Brain pericyte (primary cell): Measurements from ENCODE around the gene RAB22A.

Experiments used
- DNase-seq: peaks from one replicate; pipeline ENCODE4 v3.0.0-alpha.2; 2012; ENCODE audit warnings: low read depth, low spot score

Gene RAB22A

DNA sequence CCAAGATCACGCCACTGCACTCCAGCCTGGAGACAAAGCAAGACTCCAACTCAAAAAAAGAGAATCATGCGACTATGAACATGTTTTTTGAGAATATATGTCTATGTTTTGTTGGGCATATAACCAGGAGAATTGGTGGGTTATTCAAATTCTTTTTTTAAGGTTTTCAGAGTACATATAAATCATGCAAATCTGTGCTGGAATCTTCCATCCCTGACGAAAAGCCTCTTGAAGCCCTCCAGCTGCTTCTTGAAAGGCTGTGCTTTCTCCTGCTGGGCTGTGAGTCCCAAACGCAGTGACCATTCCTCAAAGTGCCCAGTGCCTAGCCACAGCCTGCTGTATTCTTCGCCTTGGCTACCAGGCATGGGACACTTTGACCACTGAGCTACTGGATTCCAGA lies 9.2 kb upstream of the RAB22A start:
- DNase-seq = no peak

DNA sequence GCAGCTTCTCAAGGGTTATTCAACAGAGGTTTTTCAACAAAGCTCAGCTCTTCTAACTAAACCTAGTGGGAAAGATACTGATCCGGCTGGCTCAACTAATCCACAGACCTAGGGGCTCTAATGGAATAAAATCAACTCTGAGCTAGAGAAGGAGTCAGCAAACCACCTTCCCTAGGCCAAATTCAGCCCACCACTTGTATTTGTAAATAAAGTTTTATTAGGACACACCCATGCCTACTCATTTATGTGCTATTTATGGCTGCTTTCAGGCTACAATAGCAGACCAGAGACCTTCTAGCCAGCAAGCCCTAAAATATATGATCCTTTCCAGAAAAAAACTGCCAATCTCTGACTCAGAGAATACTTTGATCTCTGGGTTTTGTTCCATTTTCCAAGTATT lies 6.0 kb upstream of the RAB22A start:
- no peak for DNase-seq

GRCh38 chr20:58305061-58305460 lies 4.5 kb upstream of the RAB22A start:
- DNase-seq = no peak

- DNase-seq = no peak
Measured at GRCh38 chr20:58306421-58307261, 2.9 kb upstream of the RAB22A start.

DNA sequence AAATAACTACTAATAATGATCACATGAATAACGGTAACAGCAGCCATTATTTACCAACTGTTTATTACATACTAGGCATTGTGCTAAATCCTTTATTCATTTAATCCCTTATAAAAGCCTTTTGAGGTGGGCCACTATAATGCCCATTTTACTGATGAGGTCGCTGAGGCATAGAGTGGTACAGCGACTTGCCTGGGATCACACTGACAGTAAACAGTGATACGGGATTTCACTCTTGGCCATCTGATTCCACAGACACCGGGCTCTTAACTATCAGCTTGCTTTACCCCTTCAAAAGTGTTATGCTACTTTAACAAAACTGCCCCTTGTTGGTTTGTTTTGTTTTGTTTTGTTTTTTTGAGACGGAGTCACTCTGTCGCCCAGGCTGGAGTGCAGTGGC lies 2.2 kb upstream of the RAB22A start:
- DNase-seq = no peak

GRCh38 chr20:58308290-58308679 lies 1.2 kb upstream of the RAB22A start:
- DNase-seq = no peak

- no peak for DNase-seq
Measured at GRCh38 chr20:58308680-58309527, 611 bp upstream of the RAB22A start.

- no peak for DNase-seq
Measured at GRCh38 chr20:58310291-58310782, 822 bp downstream of the RAB22A start.

- DNase-seq = no peak
Measured at GRCh38 chr20:58312836-58313235, 3.3 kb downstream of the RAB22A start.

DNA sequence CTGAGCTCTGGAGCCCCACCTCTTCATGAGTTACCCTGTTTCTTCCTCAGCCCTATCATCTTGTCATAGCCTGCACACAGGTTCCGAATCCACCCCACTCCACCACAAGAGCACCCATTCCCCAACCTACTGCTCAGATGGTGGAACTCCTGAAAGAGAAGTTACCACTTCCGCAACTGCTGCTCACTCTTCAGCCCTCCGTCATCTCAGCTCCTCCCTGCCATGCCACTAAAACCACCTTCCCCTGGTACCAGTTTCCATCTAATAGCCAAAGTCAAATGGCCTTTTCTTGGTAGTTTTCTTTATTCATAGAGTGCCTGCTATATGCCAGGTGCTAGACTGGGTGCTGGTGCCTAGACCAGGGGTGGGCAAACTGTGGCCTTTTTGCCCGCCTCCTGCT lies 3.9 kb downstream of the RAB22A start:
- no peak for DNase-seq

DNA sequence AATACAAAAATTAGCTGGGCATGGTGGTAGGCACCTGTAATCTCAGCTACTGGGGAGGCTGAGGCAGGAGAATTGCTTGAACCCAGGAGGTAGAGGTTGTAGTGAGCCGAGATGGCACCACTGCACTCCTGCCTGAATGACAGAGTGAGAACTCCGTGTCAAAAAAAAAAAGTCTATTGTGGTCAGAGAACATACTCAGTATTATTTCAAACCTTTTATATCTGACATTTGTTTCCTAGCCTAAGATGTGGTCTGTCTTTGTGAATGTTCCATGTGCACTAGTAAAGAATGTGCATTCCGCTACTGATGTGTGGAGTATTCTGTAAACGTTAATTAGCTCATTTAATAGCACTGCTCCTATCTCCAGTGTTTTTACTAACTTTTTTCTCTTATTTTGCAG lies 11.7 kb downstream of the RAB22A start:
- DNase-seq = no peak

DNA sequence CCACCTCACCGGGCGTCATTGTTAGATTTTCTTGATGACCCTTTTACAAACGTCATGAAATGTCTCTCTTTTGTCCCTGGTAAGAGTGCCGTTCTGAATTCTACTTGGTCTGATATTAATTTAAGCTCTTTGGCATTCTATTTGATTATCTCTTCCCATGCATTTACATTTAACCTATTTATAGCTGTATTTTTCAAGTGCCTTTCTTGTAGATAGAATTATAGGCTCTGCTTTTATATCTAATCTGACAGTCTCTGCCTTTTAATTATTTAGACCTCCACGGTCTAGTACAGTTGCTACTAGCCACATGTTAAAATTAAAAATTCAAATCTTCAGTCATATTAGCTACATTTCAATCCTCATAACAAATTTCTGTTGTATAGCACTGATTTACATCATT lies 12.6 kb downstream of the RAB22A start:
- DNase-seq = no peak

GRCh38 chr20:58325912-58326311 lies 16.4 kb downstream of the RAB22A start:
- DNase-seq = no peak

DNA sequence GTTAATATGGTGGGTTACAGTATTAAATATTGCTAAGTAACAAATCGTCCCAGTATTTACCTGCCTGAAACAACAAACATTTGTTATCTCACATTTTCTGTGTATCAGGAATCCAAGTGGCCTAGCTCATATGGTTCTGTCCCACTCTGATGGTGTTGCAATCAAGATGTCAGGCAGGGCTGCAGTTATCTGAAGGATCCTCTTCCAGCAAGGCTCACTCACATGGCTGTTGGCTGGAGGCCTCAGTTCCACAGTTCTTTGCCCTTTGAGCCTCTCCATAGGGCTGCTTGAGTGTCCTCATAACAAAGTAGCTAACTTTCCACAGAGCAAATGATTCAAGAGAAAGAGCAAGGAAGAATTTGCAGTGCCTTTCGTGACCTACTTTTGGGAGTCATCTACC lies 17.7 kb downstream of the RAB22A start:
- no peak for DNase-seq

GRCh38 chr20:58328836-58329235 lies 19.3 kb downstream of the RAB22A start:
- DNase-seq = no peak

GRCh38 chr20:58329711-58330110 lies 20.2 kb downstream of the RAB22A start:
- DNase-seq = no peak

DNA sequence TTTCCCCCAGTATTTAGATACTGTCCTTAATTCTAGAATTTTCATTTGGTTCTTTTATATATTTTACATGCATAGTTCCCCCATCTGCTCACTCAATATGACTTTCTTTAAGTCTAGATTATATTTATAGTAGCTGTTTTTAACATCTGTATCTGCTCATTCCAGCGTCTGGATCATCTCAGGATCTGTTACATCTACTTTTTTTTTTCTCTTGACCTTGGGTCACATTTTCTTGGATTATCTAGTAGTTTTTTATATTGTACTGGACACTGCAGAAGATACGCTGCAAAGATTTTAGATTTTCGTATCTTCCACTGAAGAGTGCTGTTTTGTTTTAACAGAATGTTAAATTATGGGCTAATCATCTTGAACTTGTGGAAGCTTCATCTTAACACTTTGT lies 20.7 kb downstream of the RAB22A start:
- DNase-seq = no peak

- DNase-seq = no peak
Measured at GRCh38 chr20:58330687-58331086, 21.2 kb downstream of the RAB22A start.

DNA sequence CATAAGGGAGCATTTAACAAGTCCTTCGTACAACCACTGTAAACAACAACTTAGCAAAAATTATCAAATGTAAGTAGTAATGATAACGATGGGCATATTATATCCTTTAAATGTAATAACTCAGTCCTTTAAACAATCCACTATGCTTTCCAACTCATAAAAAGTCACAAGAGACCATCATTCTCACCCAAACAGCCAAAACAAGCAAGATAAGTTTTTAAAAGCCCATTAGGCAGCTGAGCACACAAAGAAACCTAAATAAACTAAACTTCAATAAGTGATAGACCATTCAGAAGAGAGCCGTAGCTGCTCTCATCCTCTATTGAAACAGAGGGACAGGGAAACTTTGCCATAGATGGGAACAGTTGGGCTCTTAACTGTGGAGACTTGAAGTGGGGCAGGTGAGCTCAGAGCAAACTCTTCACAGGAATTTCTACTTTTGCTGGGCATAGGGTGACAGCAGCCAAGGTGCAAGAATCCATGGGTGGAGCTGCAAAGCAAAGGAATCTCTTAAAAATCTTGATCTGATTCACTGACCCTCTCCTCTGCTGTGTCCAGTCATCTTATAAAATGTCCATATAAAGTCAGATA lies 22.5 kb downstream of the RAB22A start:
- DNase-seq = no peak

- no peak for DNase-seq
Measured at GRCh38 chr20:58339741-58340140, 30.2 kb downstream of the RAB22A start.

DNA sequence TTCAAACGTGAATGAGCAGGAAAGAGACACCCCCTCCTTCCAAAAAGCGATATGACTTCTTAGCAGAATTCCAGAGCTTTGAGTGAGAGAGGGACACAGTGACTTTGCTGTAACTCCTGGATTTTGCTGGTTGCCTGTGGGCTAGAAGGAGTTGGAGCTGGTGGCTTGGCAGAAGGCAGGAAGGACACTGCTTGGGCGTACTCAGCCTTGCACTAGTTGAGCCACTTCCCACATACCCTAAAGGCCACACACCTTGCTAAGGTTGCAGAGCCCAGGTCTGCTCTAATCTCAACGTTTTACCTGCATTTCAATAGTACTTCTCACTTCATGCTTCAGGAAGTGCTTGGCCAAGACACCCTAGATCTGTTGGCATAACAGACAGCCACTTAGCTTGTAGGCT lies 30.6 kb downstream of the RAB22A start:
- no peak for DNase-seq

DNA sequence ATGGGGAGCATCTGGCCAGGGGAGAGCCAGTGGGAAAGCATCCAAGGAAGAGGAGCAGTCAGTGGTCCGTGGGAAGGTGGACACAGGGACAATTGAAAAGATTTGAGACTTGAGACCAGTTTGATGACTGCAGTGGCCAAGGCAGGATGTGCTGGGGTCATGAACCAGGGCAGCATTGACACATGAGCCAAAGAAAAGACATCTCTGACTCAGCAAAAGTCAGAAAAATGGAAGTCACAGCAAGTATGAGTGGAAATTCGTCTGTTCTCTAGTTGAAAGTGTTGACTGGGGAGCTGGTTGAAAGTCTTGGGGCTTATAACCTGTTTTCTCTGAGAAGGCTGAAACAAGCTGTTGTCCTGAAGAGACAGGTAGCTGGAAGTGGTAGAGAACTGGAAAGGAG lies 31.3 kb downstream of the RAB22A start:
- no peak for DNase-seq
